Thyroid gland (tissue), 4 donors: ENCODE measurements around the gene KRT32.

Source experiments
- POLR2A ChIP-seq, 2 donors: fragments of 450-650 bp; IDR thresholded peaks; one replicate each; pipeline ENCODE4 v1.6.1; 2017; ENCODE audit warnings: antibody characterized with exemption in 2 of 2, mild to moderate bottlenecking in 2 of 2, moderate library complexity in 1 of 2
- TF ChIP-seq, protein P1 (sequence below), 6 experiments: fragments of 200-600 bp in 3 of 6; fragments of 450-650 bp in 3 of 6; sonication (generic) in 3 of 6; IDR thresholded peaks; one replicate each; pipeline ENCODE4 v1.5.1; 2016 to 2019; ENCODE audit warnings: antibody characterized with exemption in 6 of 6, mild to moderate bottlenecking in 2 of 6, inconsistent platforms in 1 of 6, moderate library complexity in 1 of 6

DNA sequence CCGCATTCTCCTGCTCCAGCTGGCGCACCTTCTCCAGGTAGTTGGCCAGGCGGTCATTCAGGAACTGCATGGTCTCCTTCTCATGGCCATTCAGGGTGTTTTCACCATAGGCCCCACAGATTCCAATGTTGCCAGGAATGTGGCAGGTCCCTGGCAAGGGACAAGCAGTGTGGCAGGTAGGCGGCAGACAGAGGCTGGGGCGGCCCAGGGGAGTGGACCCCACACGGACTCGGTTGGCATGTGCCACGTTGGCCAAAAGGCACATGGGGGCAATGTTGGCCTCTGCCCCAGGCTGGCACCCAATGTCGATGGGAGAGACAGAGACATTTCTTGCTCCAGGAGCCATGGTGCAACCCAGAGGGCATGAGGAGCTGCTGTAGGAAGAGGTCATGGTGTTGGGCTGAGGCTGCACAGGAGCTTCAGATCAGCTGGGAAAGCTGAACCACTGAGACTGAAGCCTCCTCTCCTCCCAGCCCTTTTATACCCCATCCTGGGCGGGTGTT lies 26.6 kb downstream of the KRT32 start, which contains the start of gene KRT38:
- TF ChIP-seq, protein P1, sequence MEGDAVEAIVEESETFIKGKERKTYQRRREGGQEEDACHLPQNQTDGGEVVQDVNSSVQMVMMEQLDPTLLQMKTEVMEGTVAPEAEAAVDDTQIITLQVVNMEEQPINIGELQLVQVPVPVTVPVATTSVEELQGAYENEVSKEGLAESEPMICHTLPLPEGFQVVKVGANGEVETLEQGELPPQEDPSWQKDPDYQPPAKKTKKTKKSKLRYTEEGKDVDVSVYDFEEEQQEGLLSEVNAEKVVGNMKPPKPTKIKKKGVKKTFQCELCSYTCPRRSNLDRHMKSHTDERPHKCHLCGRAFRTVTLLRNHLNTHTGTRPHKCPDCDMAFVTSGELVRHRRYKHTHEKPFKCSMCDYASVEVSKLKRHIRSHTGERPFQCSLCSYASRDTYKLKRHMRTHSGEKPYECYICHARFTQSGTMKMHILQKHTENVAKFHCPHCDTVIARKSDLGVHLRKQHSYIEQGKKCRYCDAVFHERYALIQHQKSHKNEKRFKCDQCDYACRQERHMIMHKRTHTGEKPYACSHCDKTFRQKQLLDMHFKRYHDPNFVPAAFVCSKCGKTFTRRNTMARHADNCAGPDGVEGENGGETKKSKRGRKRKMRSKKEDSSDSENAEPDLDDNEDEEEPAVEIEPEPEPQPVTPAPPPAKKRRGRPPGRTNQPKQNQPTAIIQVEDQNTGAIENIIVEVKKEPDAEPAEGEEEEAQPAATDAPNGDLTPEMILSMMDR (IDR thresholded peaks at IDR 0.05): no peak
- no peak for TF ChIP-seq POLR2A (IDR thresholded peaks at IDR 0.05)
